Heart left ventricle (tissue), 16 donors: ENCODE measurements around the gene MPZL1. TPM values are rescaled to one million over a fixed set of nuclear protein-coding genes. Genes with fewer than 3 reads are reported as not detected.

Experiments used
- ATAC-seq, 4 donors: fragments of 200-7000 bp; cut with Tn5 transposase; one replicate each; pipeline ENCODE4 v1.9.1; 2020 to 2022; ENCODE audit warnings: moderate library complexity in 4 of 4, mild to moderate bottlenecking in 3 of 4, moderate number of reproducible peaks in 1 of 4
- DNase-seq, 5 donors: peaks; one replicate each; pipeline ENCODE4 v3.0.0-alpha.2; 2020
- H3K27ac ChIP-seq, 12 donors: fragments of 200-600 bp; sonication (generic) in 4 of 12; one replicate each; pipeline versions ENCODE4 v1.5.0 to v1.8.0; 2016 to 2022; ENCODE audit warnings: mild to moderate bottlenecking in 2 of 12
- H3K27me3 ChIP-seq, 9 donors: fragments of 200-600 bp; sonication (generic) in 2 of 9; one replicate each; pipeline versions ENCODE4 v1.5.1 to v1.8.0; 2016 to 2022; ENCODE audit warnings: mild to moderate bottlenecking in 3 of 9
- H3K36me3 ChIP-seq, 9 donors: fragments of 200-600 bp; sonication (generic) in 2 of 9; one replicate each; pipeline versions ENCODE4 v1.5.0 to v1.8.0; 2018 to 2022; ENCODE audit warnings: mild to moderate bottlenecking in 2 of 9
- H3K4me1 ChIP-seq, 12 donors: fragments of 200-600 bp; sonication (generic) in 4 of 12; one replicate each; pipeline versions ENCODE4 v1.5.0 to v1.8.0; 2016 to 2022; ENCODE audit warnings: mild to moderate bottlenecking in 3 of 12
- H3K4me3 ChIP-seq, 12 donors: fragments of 200-600 bp; sonication (generic) in 4 of 12; one replicate each; pipeline versions ENCODE4 v1.5.0 to v1.8.0; 2017 to 2022; ENCODE audit warnings: mild to moderate bottlenecking in 9 of 12, moderate library complexity in 4 of 12
- H3K9me3 ChIP-seq, 12 donors: fragments of 200-600 bp; sonication (generic) in 4 of 12; one replicate each; pipeline versions ENCODE4 v1.5.0 to v1.8.0; 2016 to 2022; ENCODE audit warnings: mild to moderate bottlenecking in 1 of 12
- POLR2A ChIP-seq, 2 donors: fragments of 450-650 bp; IDR thresholded peaks; one replicate each; pipeline ENCODE4 v1.6.1; 2017; ENCODE audit warnings: antibody characterized with exemption in 2 of 2, mild to moderate bottlenecking in 2 of 2, moderate library complexity in 2 of 2
- WGBS, 4 donors: extraction: QIAGEN DNeasy Blood & Tissue Kit in 2 of 4; methylation state at CpG; one replicate each; pipeline versions ENCODE4 v1.1.5 to v1.1.7; 2013 to 2018; 5-methylcytosine and 5-hydroxymethylcytosine counted together
- intact Hi-C, 10 donors: fragments of 100-400 bp; cut with DNase I; formaldehyde crosslinking; loops; one replicate each; pipeline versions ENCODE4 v1.11.1 to v1.14.2; 2022
- polyA plus RNA-seq, 2 donors: library from polyadenylated mRNA; stranded (reverse); fragments of 200-250 nt; gene quantifications; one replicate each; pipeline ENCODE4 v1.2.3, GENCODE V29; 2013
- total RNA-seq, 9 donors: library from RNA; depleted of rRNA in 2 of 9; stranded (reverse); fragments of >200 nt in 2 of 9; fragmentation: NEBNext Ultra II Directional in 3 of 9; extraction: Animal tissue kit (Norgen Biotek cat#: 25700) in 3 of 9; gene quantifications; one replicate each; pipeline versions ENCODE4 v1.1.0 to v1.2.4, GENCODE V29; 2016 to 2023
- TF ChIP-seq, protein P1 (sequence below), 12 donors: fragments of 200-600 bp; sonication (generic) in 4 of 12; IDR thresholded peaks; one replicate each; pipeline versions ENCODE4 v1.5.0 to v1.8.0; 2018 to 2022; ENCODE audit warnings: antibody characterized with exemption in 12 of 12, mild to moderate bottlenecking in 5 of 12
- donor health status: ischemic (EF 13 %, LVEDD 7.1; RV severe dilation, severe dysfunction).
- donor health status: healthy with polysubstance abuse.
- donor health status: DM: no; HTN: yes; CAD: no.
- donor health status: DM: no; HTN: no; CAD: no.
- donor health status: ischemic (EF 25% LVEDD 6.9; RV normal size, moderate dysfunction).
- donor health status: ischemic (EF 25% LVEDD 5.7; RV mildly dilated, moderate dysfunction).
- donor health status: healthy.
- donor health status: DM: yes; HTN: yes; CAD: no.
- donor health status: ischemic (EF 35%, LVEDD 5.7; RV mildly dilated, moderate dysfunction).
- donor health status: nonischemic (EF 11% LVEDD 7.7; RV severe dilation, severe dysfunction).
- donor health status: DM: yes; HTN: yes; CAD: no.
- donor health status: PGD.
- donor health status: ischemic (EF 29% LVEDD 5.4; RV normal size, mild dysfunction).
- donor health status: nonischemic (EF 23%, LVEDD 6.1; RV moderate dilation, normal function).

The MPZL1 gene
- total and polyA plus RNA-seq, 11 donors = 7.0 to 56.3 (median 29.4) TPM

DNA sequence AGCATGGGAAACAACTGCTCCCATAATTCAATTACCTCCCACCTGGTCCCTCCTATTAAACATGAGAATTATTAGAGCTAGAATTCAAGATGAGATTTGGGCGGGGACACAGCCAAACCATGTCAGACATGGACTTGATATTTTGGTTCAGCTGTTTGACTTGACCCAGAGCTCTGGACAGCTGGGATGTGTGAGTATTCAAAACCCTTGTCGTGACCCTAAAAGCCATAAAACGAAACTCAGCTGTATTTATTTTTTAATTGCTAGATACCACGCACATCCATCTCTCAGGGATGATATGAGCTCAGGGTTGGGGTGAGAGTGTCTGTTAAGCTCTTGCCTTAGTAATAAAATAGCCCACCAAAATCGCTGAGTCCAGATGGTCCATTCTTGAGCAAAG, 46.3 kb upstream of the MPZL1 start:
- Histone ChIP-seq H3K27me3 (no peaks in the 10 kb centered on the region), H3K36me3 (peaks cover 0 to 32% (median 14%) of the 10 kb centered on the region in 9 donors), H3K27ac (no peak overlapping the region), H3K4me3 (no peak overlapping the region), H3K9me3 (no peaks in the 10 kb centered on the region), H3K4me1 (peaks cover 3 to 76% (median 27%) of the 10 kb centered on the region in 12 donors)
- TF ChIP-seq, protein P1, sequence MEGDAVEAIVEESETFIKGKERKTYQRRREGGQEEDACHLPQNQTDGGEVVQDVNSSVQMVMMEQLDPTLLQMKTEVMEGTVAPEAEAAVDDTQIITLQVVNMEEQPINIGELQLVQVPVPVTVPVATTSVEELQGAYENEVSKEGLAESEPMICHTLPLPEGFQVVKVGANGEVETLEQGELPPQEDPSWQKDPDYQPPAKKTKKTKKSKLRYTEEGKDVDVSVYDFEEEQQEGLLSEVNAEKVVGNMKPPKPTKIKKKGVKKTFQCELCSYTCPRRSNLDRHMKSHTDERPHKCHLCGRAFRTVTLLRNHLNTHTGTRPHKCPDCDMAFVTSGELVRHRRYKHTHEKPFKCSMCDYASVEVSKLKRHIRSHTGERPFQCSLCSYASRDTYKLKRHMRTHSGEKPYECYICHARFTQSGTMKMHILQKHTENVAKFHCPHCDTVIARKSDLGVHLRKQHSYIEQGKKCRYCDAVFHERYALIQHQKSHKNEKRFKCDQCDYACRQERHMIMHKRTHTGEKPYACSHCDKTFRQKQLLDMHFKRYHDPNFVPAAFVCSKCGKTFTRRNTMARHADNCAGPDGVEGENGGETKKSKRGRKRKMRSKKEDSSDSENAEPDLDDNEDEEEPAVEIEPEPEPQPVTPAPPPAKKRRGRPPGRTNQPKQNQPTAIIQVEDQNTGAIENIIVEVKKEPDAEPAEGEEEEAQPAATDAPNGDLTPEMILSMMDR (IDR thresholded peaks at IDR 0.05) = no peak
- TF ChIP-seq POLR2A (IDR thresholded peaks at IDR 0.05) = no peak
- no peak for DNase-seq
- intact Hi-C loops = no loop called here
- ATAC-seq = no peak
- 84 to 92% (median 88%) methylated on average over 5 of the region's 5 CpGs for WGBS, 4 donors

DNA sequence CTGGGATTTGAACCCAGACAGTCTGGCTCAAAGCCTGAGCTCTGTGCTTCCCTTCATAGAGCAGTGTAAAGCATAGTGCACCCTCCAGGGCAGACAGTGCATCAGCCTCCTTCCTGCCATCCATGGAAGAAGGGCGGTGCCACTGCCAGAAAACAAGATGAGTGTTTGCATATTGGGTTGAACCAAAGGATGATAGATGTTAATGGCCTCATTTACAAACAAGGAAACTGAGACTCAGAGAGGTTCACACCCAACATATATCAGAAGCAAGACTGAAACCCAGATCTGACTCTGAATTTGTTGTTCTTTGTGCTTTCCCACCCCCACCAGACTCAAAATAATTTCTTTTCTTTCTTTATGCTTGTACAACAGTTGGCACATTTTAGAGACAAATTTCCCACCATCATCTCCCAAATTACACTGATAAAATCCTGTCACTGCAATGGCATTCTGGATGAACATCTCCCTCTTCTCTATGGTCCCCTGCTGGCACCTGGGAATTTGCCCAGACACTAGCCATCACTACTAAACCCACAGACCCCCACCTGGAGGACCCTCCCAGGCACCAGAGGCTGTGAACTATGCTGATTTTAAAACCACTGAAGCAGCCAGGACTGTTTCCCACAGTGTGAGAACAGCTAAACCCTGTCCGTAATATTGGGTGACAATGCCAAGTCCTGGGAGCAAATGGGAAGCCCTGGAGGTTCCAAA, 45.4 kb upstream of the MPZL1 start:
- DNase-seq (no peak), ATAC-seq (no peak)
- TF ChIP-seq, protein P1 (IDR thresholded peaks at IDR 0.05) = no peak
- TF ChIP-seq POLR2A (IDR thresholded peaks at IDR 0.05) = no peak
- 78 to 94% (median 87%) methylated on average over 2 of the region's 2 CpGs for WGBS, 4 donors
- H3K4me3 ChIP-seq = no peak overlapping the region
- H3K36me3 ChIP-seq = peaks cover 0 to 35% (median 14%) of the 10 kb centered on the region in 9 donors
- H3K27me3 ChIP-seq = no peaks in the 10 kb centered on the region
- no peaks in the 10 kb centered on the region for H3K9me3 ChIP-seq
- intact Hi-C loops = no loop called here
- peaks cover 5 to 76% (median 31%) of the 10 kb centered on the region in 12 donors for H3K4me1 ChIP-seq
- H3K27ac ChIP-seq = no peak overlapping the region

DNA sequence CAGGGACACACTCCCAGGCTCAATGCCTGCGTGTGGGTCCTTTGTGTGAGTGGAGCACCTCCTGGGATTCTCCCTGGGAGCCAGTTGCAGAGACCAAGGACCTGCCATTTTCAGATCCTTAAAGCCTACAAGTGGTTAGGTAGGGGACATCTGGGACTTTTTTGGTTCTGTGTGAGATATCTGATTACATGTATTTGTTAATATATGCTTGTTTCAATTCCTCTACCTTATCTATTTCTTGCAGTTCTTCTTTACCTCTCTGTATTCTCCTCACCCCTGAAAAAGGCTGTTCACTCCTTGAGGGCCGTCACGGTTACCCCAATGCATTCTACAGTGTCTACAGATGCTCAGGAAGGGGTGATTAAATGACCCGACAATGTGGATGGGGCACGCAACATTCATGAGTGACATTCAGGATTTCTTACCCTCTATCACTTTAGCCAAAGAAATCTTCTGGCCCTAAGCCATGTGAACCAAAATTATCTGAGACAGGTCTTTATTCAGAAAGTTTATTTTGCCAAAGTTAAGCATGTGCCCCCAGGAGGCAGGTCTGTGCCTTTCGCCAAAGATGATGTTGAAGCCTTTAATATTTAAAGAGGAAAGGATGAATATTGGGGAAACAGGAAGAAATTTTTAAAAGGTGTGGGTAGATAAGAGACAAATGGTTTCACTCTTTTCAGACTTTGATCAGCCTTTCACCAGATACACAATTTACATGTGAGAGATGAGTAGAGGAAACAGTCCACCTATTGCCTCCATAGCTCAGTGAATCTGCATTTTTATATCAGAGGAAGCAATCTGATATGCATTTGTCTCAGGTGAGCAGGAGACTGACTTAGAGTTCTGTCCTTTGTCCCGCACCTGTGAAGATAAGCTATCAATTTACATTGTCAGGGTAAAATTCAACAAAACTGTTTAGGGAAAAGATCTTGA, 44.6 kb upstream of the MPZL1 start:
- Histone ChIP-seq H3K4me1 (peaks cover 9 to 75% (median 38%) of the 10 kb centered on the region in 12 donors), H3K36me3 (peaks cover 0 to 32% (median 14%) of the 10 kb centered on the region in 9 donors), H3K27ac (peak overlapping the region in 1 of 12 donors; percentile 2), H3K9me3 (no peaks in the 10 kb centered on the region), H3K27me3 (no peaks in the 10 kb centered on the region), H3K4me3 (no peak overlapping the region)
- 85 to 87% (median 86%) methylated on average over 7 of the region's 7 CpGs for WGBS, 4 donors
- ATAC-seq = no peak
- TF ChIP-seq, protein P1 (IDR thresholded peaks at IDR 0.05) = no peak
- no peak for TF ChIP-seq POLR2A (IDR thresholded peaks at IDR 0.05)
- intact Hi-C loops = no loop called here
- no peak for DNase-seq

DNA sequence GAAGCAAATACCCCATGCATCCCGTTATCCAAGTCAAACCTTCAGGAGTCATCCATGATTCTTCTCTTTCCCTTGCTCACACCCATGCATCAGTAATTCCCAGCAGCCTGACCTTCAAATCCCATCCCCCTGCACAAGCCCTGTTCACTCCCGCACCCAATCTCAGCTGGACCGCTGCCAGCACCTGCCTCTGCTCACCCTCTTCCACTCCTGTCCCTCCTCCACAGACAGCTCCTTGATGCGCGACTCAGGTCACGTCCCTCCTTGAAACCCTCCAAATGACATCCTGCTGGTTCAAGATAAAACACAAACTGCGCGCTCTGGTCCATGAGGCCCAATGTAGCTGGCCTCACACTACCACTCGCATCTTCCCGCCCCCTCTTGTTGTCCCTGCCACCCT, 43.4 kb upstream of the MPZL1 start:
- H3K36me3 ChIP-seq = peaks cover 0 to 38% (median 6%) of the 10 kb centered on the region in 9 donors
- H3K4me3 ChIP-seq = no peak overlapping the region
- H3K4me1 ChIP-seq = peaks cover 10 to 75% (median 48%) of the 10 kb centered on the region in 12 donors
- intact Hi-C loops = no loop called here
- DNase-seq = no peak
- H3K27ac ChIP-seq = peak overlapping the region in 1 of 12 donors; percentile 66
- TF ChIP-seq, protein P1 (IDR thresholded peaks at IDR 0.05) = no peak
- no peak for TF ChIP-seq POLR2A (IDR thresholded peaks at IDR 0.05)
- ATAC-seq = no peak
- no peaks in the 10 kb centered on the region for H3K9me3 ChIP-seq
- WGBS, 4 donors = 65 to 83% (median 76%) methylated on average over 10 of the region's 10 CpGs
- H3K27me3 ChIP-seq = no peaks in the 10 kb centered on the region
